HepG2 (cell line): Measurements from ENCODE around the gene SPINK8. TPM values are rescaled to one million over a fixed set of nuclear protein-coding genes. Genes with fewer than 3 reads are reported as not detected.

ENCODE experiments used
- ATAC-seq: fragments of 200-7000 bp; cut with Tn5 transposase; 3 replicates; pipeline ENCODE4 v1.9.1; 2020; ENCODE audit warnings: mild to moderate bottlenecking, moderate library complexity
- BruUV-seq: library from RNA; stranded (reverse); fragments of 400-500 nt; replicated peaks from 2 replicates; lab custom pipeline; 2021; lab: Mats Ljungman, UMichigan
- CTCF ChIA-PET: fragments of 300-600 bp; formaldehyde crosslinking; extraction: SDS; loops from one replicate; lab custom pipeline; 2021; ENCODE audit warnings: low total read pairs, inconsistent platforms, low intra/inter-chr PET ratio; lab: Yijun Ruan, JAX
- POLR2A ChIA-PET: fragments of 350-600 bp; sonication (Branson Sonifier 250); formaldehyde crosslinking; loops from one replicate; lab custom pipeline; 2020; ENCODE audit warnings: antibody characterized with exemption, inconsistent platforms; lab: Yijun Ruan, JAX
- DNase-seq: peaks from one replicate; pipeline ENCODE4 v3.0.0-alpha.2; 2015; ENCODE audit warnings: low spot score
- FAIRE-seq: peaks from 3 replicates; lab custom pipeline; 2011; peaks lifted over from hg19 to GRCh38; lab: Jason Lieb, UNC
- H2AFZ ChIP-seq: one replicate; pipeline ENCODE4 v1.6.1; 2011; ENCODE audit warnings: low read length, inconsistent platforms
- H3K27ac ChIP-seq: fragments of 300-600 bp; 3 replicates; pipeline ENCODE4 v1.8.0; 2011; ENCODE audit warnings: mixed run types, mild to moderate bottlenecking, mixed read lengths, low read length, inconsistent platforms; ENCODE audit not compliant: insufficient read depth; ENCODE audit errors: extremely low read length
- H3K27me3 ChIP-seq, 2 experiments: fragments of 200-600 bp in 1 of 2; 2 replicates in 1 of 2; 3 replicates in 1 of 2; pipeline versions ENCODE4 v1.6.0 to v1.8.0; 2011; ENCODE audit warnings: low read length in 2 of 2, mild to moderate bottlenecking in 2 of 2, moderate library complexity in 2 of 2, inconsistent platforms in 1 of 2; ENCODE audit not compliant: insufficient read depth in 2 of 2, control insufficient read depth in 1 of 2
- H3K36me3 ChIP-seq, 2 experiments: fragments of 200-600 bp in 1 of 2; replicated peaks in 1 of 2; 2 replicates in 1 of 2; 3 replicates in 1 of 2; pipeline versions ENCODE4 v1.5.1 to v1.8.0; 2011; ENCODE audit warnings: low read length in 2 of 2, inconsistent platforms in 1 of 2; ENCODE audit not compliant: insufficient read depth in 2 of 2, control insufficient read depth in 1 of 2
- H3K4me1 ChIP-seq: 2 replicates; pipeline ENCODE4 v1.5.1; 2012; ENCODE audit warnings: low read length, inconsistent platforms; ENCODE audit not compliant: insufficient read depth
- H3K4me2 ChIP-seq: 2 replicates; pipeline ENCODE4 v1.6.0; 2011; ENCODE audit warnings: low read depth, low read length, inconsistent platforms
- H3K4me3 ChIP-seq, 3 experiments: fragments of 200-600 bp in 1 of 3; sonication (generic), shearing (Covaris generic) in 1 of 3; replicated peaks in 1 of 3; 2 replicates each; pipeline ENCODE4 v1.5.1; 2011 to 2016; ENCODE audit warnings: low read length in 3 of 3, inconsistent platforms in 2 of 3, low read depth in 2 of 3, mild to moderate bottlenecking in 2 of 3, control low read depth in 1 of 3, mixed read lengths in 1 of 3; ENCODE audit not compliant: insufficient read depth in 1 of 3
- H3K79me2 ChIP-seq: one replicate; pipeline ENCODE4 v1.6.1; 2011; ENCODE audit warnings: low read length, inconsistent platforms; ENCODE audit not compliant: insufficient read depth
- H3K9ac ChIP-seq: 2 replicates; pipeline ENCODE4 v1.6.0; 2011; ENCODE audit warnings: mild to moderate bottlenecking, low read depth, low read length, inconsistent platforms; ENCODE audit not compliant: insufficient read depth
- H3K9me3 ChIP-seq: 2 replicates; pipeline ENCODE4 v1.5.1; 2012; ENCODE audit warnings: mild to moderate bottlenecking, low read length
- H4K20me1 ChIP-seq: 2 replicates; pipeline ENCODE4 v1.6.0; 2011; ENCODE audit warnings: inconsistent platforms, mild to moderate bottlenecking, low read length, moderate library complexity; ENCODE audit not compliant: insufficient read depth
- ATF1 ChIP-seq: IDR thresholded peaks from 2 replicates; pipeline ENCODE4 v1.6.1; 2016; ENCODE audit warnings: mild to moderate bottlenecking, control low read depth
- CBX2 ChIP-seq, 2 experiments: fragments of 200-600 bp in 1 of 2; sonication (generic); formaldehyde crosslinking in 1 of 2; IDR thresholded peaks; 2 replicates each; pipeline versions ENCODE4 v1.7.0 to v1.8.1; 2018 to 2022; ENCODE audit warnings: low read depth in 2 of 2, low read length in 1 of 2, mild to moderate bottlenecking in 1 of 2, missing genetic modification reagents in 1 of 2
- CCDC6 ChIP-seq: sonication (generic); formaldehyde crosslinking; IDR thresholded peaks from 2 replicates; pipeline ENCODE4 v1.8.1; 2022; ENCODE audit warnings: mild to moderate bottlenecking, missing genetic modification reagents, moderate library complexity
- GATAD1 ChIP-seq: IDR thresholded peaks from 2 replicates; pipeline ENCODE4 v1.6.1; 2016; ENCODE audit warnings: missing genetic modification reagents, missing compliant biosample characterization
- SMARCE1 ChIP-seq: fragments of 450-650 bp; IDR thresholded peaks from 2 replicates; pipeline ENCODE4 v1.6.1; 2017; ENCODE audit warnings: borderline replicate concordance
- SP140L ChIP-seq: sonication (generic); formaldehyde crosslinking; IDR thresholded peaks from 2 replicates; pipeline ENCODE4 v1.4.0; 2020; ENCODE audit warnings: missing genetic modification reagents, borderline replicate concordance
- ZNF770 ChIP-seq: sonication (generic); formaldehyde crosslinking; IDR thresholded peaks from 2 replicates; pipeline ENCODE4 v1.5.0; 2020; ENCODE audit warnings: mild to moderate bottlenecking, missing genetic modification reagents
- WGBS: methylation state at CpG from one replicate; pipeline ENCODE4 v1.1.6; 2017; ENCODE audit warnings: low lambda C conversion rate; 5-methylcytosine and 5-hydroxymethylcytosine counted together
- in situ Hi-C: cut with HindIII; loops from 2 replicates; pipeline ENCODE4 v1.10.0; 2017; ENCODE audit warnings: low pct_unique_long_range_greater_than_20kb; ENCODE audit not compliant: extremely low pct_ligation_motif_present
- intact Hi-C: fragments of 100-400 bp; cut with micrococcal nuclease; formaldehyde crosslinking; loops from one replicate; pipeline ENCODE4 v1.10.0; 2022; ENCODE audit not compliant: unreplicated experiment
- polyA plus RNA-seq, 8 experiments: library from polyadenylated mRNA; depleted of rRNA in 3 of 8; stranded (reverse) in 7 of 8; unstranded in 1 of 8; fragments of >200 nt; fragmentation: Illumina TruSeq in 4 of 8; extraction: Trizol in 4 of 8; gene quantifications; 2 replicates each; pipeline versions ENCODE4 v1.2.1 to v1.2.3, GENCODE V29; 2011 to 2016; ENCODE audit warnings: low read depth in 4 of 8, missing spikeins in 1 of 8, mixed read lengths in 1 of 8; ENCODE audit not compliant: insufficient read depth in 1 of 8
- total RNA-seq, 5 experiments: library from RNA; depleted of rRNA; stranded (reverse); fragments of >200 nt; fragmentation: Illumina TruSeq; extraction: Trizol; gene quantifications; 2 replicates each; pipeline ENCODE4 v1.2.3, GENCODE V29; 2016; ENCODE audit warnings: low read depth in 1 of 5

The SPINK8 gene
- total and polyA plus RNA-seq, 2 of the 13 experiments (the other 11 are each of a cell fraction or from before 2014, with no cell fraction given): not detected

GRCh38 chr3:48276911-48277641, 56.4 kb downstream of the SPINK8 start:
- Histone ChIP-seq H3K36me3 (no peaks in the 10 kb centered on the region), H2AFZ (no peak overlapping the region), H3K27ac (no peak overlapping the region), H3K27me3 (no peaks in the 10 kb centered on the region; a peak in 2 of 5 replicates), H3K79me2 (no peaks in the 10 kb centered on the region), H4K20me1 (no peaks in the 10 kb centered on the region), H3K4me3 (no peak overlapping the region), H3K9ac (no peak overlapping the region), H3K9me3 (no peaks in the 10 kb centered on the region), H3K4me1 (no peaks in the 10 kb centered on the region), H3K4me2 (no peak overlapping the region)
- no TSS peak for BruUV-seq
- CTCF ChIA-PET: no interaction called here
- ATAC-seq: no peak
- POLR2A ChIA-PET: no interaction called here
- 76% methylated on average over 7 of the region's 7 CpGs for WGBS
- in situ Hi-C loops (no loop called here), intact Hi-C loops (no loop called here)
- TF ChIP-seq CCDC6 (no peak), GATAD1 (CRISPR knock-in tag) (no peak), ZNF770 (CRISPR knock-in tag) (no peak), ATF1 (CRISPR knock-in tag) (no peak), SP140L (CRISPR knock-in tag) (no peak), SMARCE1 (no peak), CBX2 (IDR thresholded peaks at IDR 0.05; ENCODE audit: low read depth, low read length) (no peak), CBX2 (CRISPR knock-in tag; IDR thresholded peaks at IDR 0.05; ENCODE audit: low read depth) (no peak)
- no peak for DNase-seq
- no peak for FAIRE-seq
